Fibroblast of lung (primary cell): ENCODE measurements around the gene TFAP2D.

Experiments used
- EZH2 ChIP-seq: IDR thresholded peaks from 2 replicates; pipeline ENCODE4 v1.5.1; 2012; ENCODE audit warnings: low read length, control low read depth, mild to moderate bottlenecking; ENCODE audit errors: missing control alignments
- TF ChIP-seq, protein P1 (sequence below), 2 donors: IDR thresholded peaks in 1 of 2; conservative IDR thresholded peaks in 1 of 2; 1 replicate in 1 of 2; 2 replicates in 1 of 2; pipeline ENCODE4 v1.5.1; 2011 to 2012; ENCODE audit warnings: low read length in 2 of 2, control low read depth in 1 of 2, inconsistent platforms in 1 of 2, low read depth in 1 of 2, mild to moderate bottlenecking in 1 of 2

DNA sequence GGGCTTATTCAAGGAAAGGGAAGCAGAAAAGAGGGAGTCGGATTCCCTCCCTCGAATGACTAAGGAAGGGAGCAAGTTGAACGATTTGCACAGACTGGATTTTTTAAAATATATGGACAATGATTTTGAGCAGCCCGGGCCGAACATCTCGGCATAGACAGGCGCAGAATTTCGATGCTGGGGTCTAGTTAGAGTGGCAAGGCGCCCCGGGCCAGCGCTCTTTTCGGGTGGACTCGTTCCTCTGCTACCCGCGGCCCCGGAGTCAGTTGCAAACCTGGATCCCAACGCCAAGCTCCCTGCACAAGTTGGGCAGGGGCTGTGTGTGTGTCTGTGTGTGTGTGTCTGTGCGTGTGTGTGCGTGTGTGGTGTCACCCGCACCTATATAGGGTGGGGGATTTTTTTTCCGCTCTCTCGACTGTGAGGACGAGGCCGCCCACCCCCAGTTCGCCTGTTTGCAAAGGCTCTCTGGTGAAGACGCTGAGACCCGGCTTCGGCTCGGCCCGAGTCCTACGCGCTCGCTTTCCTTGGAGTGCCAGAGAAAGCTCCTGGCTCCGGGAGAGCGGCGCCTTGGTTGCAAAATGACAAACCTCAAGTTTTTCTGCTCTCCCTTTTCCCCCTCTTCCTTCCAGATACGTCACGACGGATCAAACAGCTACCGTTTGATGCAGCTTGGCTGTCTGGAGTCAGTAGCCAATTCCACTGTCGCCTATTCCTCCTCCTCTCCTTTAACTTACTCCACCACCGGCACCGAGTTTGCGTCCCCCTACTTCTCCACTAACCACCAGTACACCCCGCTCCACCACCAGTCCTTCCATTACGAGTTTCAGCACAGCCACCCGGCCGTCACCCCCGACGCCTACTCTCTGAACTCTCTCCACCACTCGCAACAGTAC lies 1.4 kb downstream of the TFAP2D start:
- TF ChIP-seq, protein P1, sequence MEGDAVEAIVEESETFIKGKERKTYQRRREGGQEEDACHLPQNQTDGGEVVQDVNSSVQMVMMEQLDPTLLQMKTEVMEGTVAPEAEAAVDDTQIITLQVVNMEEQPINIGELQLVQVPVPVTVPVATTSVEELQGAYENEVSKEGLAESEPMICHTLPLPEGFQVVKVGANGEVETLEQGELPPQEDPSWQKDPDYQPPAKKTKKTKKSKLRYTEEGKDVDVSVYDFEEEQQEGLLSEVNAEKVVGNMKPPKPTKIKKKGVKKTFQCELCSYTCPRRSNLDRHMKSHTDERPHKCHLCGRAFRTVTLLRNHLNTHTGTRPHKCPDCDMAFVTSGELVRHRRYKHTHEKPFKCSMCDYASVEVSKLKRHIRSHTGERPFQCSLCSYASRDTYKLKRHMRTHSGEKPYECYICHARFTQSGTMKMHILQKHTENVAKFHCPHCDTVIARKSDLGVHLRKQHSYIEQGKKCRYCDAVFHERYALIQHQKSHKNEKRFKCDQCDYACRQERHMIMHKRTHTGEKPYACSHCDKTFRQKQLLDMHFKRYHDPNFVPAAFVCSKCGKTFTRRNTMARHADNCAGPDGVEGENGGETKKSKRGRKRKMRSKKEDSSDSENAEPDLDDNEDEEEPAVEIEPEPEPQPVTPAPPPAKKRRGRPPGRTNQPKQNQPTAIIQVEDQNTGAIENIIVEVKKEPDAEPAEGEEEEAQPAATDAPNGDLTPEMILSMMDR (conservative IDR thresholded peaks at IDR 0.05 in 1 of 2, IDR thresholded peaks at IDR 0.05 in 1 of 2; ENCODE audit: low read depth in 1 of 2, low read length in 2 of 2): no peak
- TF ChIP-seq EZH2: no peak
